H9 (cell line): ENCODE data around the gene RAF1. TPM values are rescaled to one million over a fixed set of nuclear protein-coding genes. Genes with fewer than 3 reads are reported as not detected.

Experiments
- DNase-seq: peaks from one replicate; pipeline ENCODE4 v3.0.0-alpha.2; 2017
- H2AFZ ChIP-seq: one replicate; pipeline ENCODE4 v1.6.1; 2013; ENCODE audit warnings: mild to moderate bottlenecking, low read length, control low read depth, moderate library complexity
- H2AK5ac ChIP-seq: 2 replicates; pipeline ENCODE4 v1.6.1; 2013; ENCODE audit warnings: low read length, control low read depth, mixed read lengths; ENCODE audit not compliant: insufficient read length
- H2BK120ac ChIP-seq: one replicate; pipeline ENCODE4 v1.6.1; 2013; ENCODE audit warnings: low read depth, mild to moderate bottlenecking, low read length, control low read depth, inconsistent platforms; ENCODE audit not compliant: poor library complexity, severe bottlenecking
- H2BK12ac ChIP-seq: 2 replicates; pipeline ENCODE4 v1.6.1; 2013; ENCODE audit warnings: low read length, control low read depth, mixed read lengths, low read depth; ENCODE audit not compliant: insufficient read length
- H2BK15ac ChIP-seq: 2 replicates; pipeline ENCODE4 v1.6.1; 2013; ENCODE audit warnings: low read depth, low read length, control low read depth
- H2BK20ac ChIP-seq: one replicate; pipeline ENCODE4 v1.6.1; 2013; ENCODE audit warnings: low read depth, mild to moderate bottlenecking, low read length, control low read depth, inconsistent platforms; ENCODE audit not compliant: poor library complexity, severe bottlenecking
- H2BK5ac ChIP-seq: 2 replicates; pipeline ENCODE4 v1.6.1; 2013; ENCODE audit warnings: low read length, control low read depth, mixed read lengths; ENCODE audit not compliant: insufficient read length
- H3K14ac ChIP-seq: 2 replicates; pipeline ENCODE4 v1.6.1; 2013; ENCODE audit warnings: low read length, control low read depth; ENCODE audit not compliant: insufficient read depth
- H3K18ac ChIP-seq: 2 replicates; pipeline ENCODE4 v1.6.1; 2013; ENCODE audit warnings: low read depth, mild to moderate bottlenecking, mixed read lengths, low read length, control low read depth; ENCODE audit not compliant: insufficient read length
- H3K23ac ChIP-seq: 2 replicates; pipeline ENCODE4 v1.6.1; 2013; ENCODE audit warnings: low read length, control low read depth, mixed read lengths, low read depth; ENCODE audit not compliant: insufficient read length
- H3K23me2 ChIP-seq: 2 replicates; pipeline ENCODE4 v1.6.1; 2013; ENCODE audit warnings: low read depth, mild to moderate bottlenecking, mixed read lengths, low read length, control low read depth; ENCODE audit not compliant: insufficient read length, poor library complexity, severe bottlenecking
- H3K27ac ChIP-seq: 2 replicates; pipeline ENCODE4 v1.5.1; 2013; ENCODE audit warnings: low read length, control low read depth, mixed read lengths, low read depth; ENCODE audit not compliant: insufficient read length
- H3K27me3 ChIP-seq: 2 replicates; pipeline ENCODE4 v1.6.1; 2013; ENCODE audit warnings: low read length, control low read depth, inconsistent platforms; ENCODE audit not compliant: insufficient read depth
- H3K4ac ChIP-seq: 2 replicates; pipeline ENCODE4 v1.6.1; 2013; ENCODE audit warnings: low read depth, mild to moderate bottlenecking, control low read depth, inconsistent platforms, low read length, moderate library complexity
- H3K4me1 ChIP-seq: 2 replicates; pipeline ENCODE4 v1.6.1; 2013; ENCODE audit warnings: low read length, control low read depth, inconsistent platforms; ENCODE audit not compliant: insufficient read depth
- H3K4me2 ChIP-seq: 2 replicates; pipeline ENCODE4 v1.6.1; 2013; ENCODE audit warnings: low read length, control low read depth, mixed read lengths; ENCODE audit not compliant: insufficient read length, insufficient read depth
- H3K56ac ChIP-seq: 2 replicates; pipeline ENCODE4 v1.6.1; 2013; ENCODE audit warnings: low read depth, mild to moderate bottlenecking, mixed read lengths, low read length, control low read depth; ENCODE audit not compliant: insufficient read length
- H3K79me1 ChIP-seq: 2 replicates; pipeline ENCODE4 v1.6.1; 2013; ENCODE audit warnings: low read depth, mild to moderate bottlenecking, moderate library complexity, low read length, control low read depth, inconsistent platforms; ENCODE audit not compliant: insufficient read depth, poor library complexity, severe bottlenecking
- H3K79me2 ChIP-seq: 2 replicates; pipeline ENCODE4 v1.6.1; 2013; ENCODE audit warnings: low read length, control low read depth, inconsistent platforms; ENCODE audit not compliant: insufficient read depth
- H3K9ac ChIP-seq: 2 replicates; pipeline ENCODE4 v1.6.1; 2013; ENCODE audit warnings: low read length, control low read depth, mixed read lengths; ENCODE audit not compliant: insufficient read length; ENCODE audit errors: extremely low read depth
- H3K9me3 ChIP-seq: one replicate; pipeline ENCODE4 v1.6.1; 2013; ENCODE audit warnings: low read depth, low read length, inconsistent platforms; ENCODE audit not compliant: control insufficient read depth
- H3T11ph ChIP-seq: one replicate; pipeline ENCODE4 v1.6.1; 2013; ENCODE audit warnings: mild to moderate bottlenecking, low read length, control low read depth, inconsistent platforms
- H4K20me1 ChIP-seq: one replicate; pipeline ENCODE4 v1.6.1; 2013; ENCODE audit not compliant: control insufficient read depth, insufficient read length, insufficient read depth
- H4K5ac ChIP-seq: 2 replicates; pipeline ENCODE4 v1.6.1; 2013; ENCODE audit warnings: low read depth, mild to moderate bottlenecking, mixed read lengths, low read length, control low read depth; ENCODE audit not compliant: insufficient read length
- H4K8ac ChIP-seq: replicated peaks from 2 replicates; pipeline ENCODE4 v1.6.1; 2013; ENCODE audit warnings: low read length, control low read depth, mixed read lengths, low read depth; ENCODE audit not compliant: insufficient read length
- H4K91ac ChIP-seq: 2 replicates; pipeline ENCODE4 v1.6.1; 2013; ENCODE audit warnings: low read depth, mild to moderate bottlenecking, moderate library complexity, mixed read lengths, low read length, control low read depth; ENCODE audit not compliant: insufficient read length
- H3K27ac Mint-ChIP-seq, 3 experiments: 2 replicates in 2 of 3; 3 replicates in 1 of 3; pipeline ENCODE4 v1.8.0; 2020 to 2021; ENCODE audit warnings: mixed read lengths in 3 of 3, mild to moderate bottlenecking in 1 of 3, moderate library complexity in 1 of 3
- H3K27me3 Mint-ChIP-seq: 2 replicates; pipeline ENCODE4 v1.8.0; 2021; ENCODE audit warnings: low read depth, mild to moderate bottlenecking, moderate library complexity, mixed read lengths
- H3K36me3 Mint-ChIP-seq, 3 experiments: 2 replicates in 2 of 3; 3 replicates in 1 of 3; pipeline ENCODE4 v1.8.0; 2020 to 2021; ENCODE audit warnings: low read depth in 3 of 3, mixed read lengths in 3 of 3; ENCODE audit not compliant: insufficient read depth in 1 of 3
- H3K4me1 Mint-ChIP-seq, 2 experiments: 2 replicates each; pipeline ENCODE4 v1.8.0; 2020; ENCODE audit warnings: mixed read lengths in 2 of 2
- H3K4me3 Mint-ChIP-seq, 2 experiments: 2 replicates in 1 of 2; 3 replicates in 1 of 2; pipeline ENCODE4 v1.8.0; 2020 to 2021; ENCODE audit warnings: mild to moderate bottlenecking in 2 of 2, mixed read lengths in 2 of 2, moderate library complexity in 1 of 2
- H3K9me3 Mint-ChIP-seq, 2 experiments: 2 replicates in 1 of 2; 3 replicates in 1 of 2; pipeline ENCODE4 v1.8.0; 2020; ENCODE audit warnings: mild to moderate bottlenecking in 2 of 2, mixed read lengths in 2 of 2, moderate library complexity in 1 of 2
- WGBS: extraction: QIAGEN DNeasy Blood & Tissue Kit; methylation state at CpG from one replicate; pipeline ENCODE4 v1.1.7; 2013; ENCODE audit warnings: missing lambda C conversion rate, low lambda C conversion rate, mixed read lengths; ENCODE audit not compliant: insufficient read length; ENCODE audit errors: extremely low coverage; 5-methylcytosine and 5-hydroxymethylcytosine counted together
- total RNA-seq: library from RNA; stranded (reverse); gene quantifications from 2 replicates; pipeline ENCODE4 v1.2.1, GENCODE V29; 2021
- TF ChIP-seq, protein P1 (sequence below): fragments of 200-600 bp; sonication (generic); conservative IDR thresholded peaks from 3 replicates; pipeline ENCODE4 v1.8.0; 2021; ENCODE audit warnings: antibody characterized with exemption, mild to moderate bottlenecking

RAF1 gene
- total RNA-seq, 1 experiment from 2014 or later, result 112 TPM

DNA sequence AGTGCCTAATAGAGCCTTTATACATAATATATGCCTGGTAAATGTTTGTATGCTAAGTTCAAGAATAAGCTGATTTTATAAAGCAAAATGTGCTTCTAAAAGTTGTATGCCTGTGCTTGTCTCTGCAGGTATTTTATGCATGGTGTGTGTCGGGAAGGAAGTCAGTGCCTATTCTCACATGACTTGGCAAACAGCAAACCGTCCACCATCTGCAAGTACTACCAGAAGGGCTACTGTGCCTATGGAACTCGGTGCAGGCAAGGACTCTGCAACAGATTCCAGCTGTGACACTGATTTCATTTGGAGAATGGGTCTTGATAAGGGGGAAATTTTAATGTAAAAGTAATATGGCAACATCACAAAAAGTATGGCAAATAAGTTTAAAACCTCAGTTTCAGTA is 95.2 kb downstream of the RAF1 start:
- Mint-ChIP-seq H3K9me3 (no peaks in the 10 kb centered on the region), H3K27me3 (no peaks in the 10 kb centered on the region), H3K27ac (peak overlapping the region in 1 of 3 experiments; percentile 57; a peak in 1 of 7 replicates), H3K4me1 (peaks cover 12% of the 10 kb centered on the region in 2 experiments), H3K36me3 (peaks cover 31 to 43% (median 42%) of the 10 kb centered on the region in 3 experiments; a peak in 6 of 7 replicates), H3K4me3 (no peak overlapping the region)
- H3K23me2 ChIP-seq, result no peaks in the 10 kb centered on the region
- H4K20me1 ChIP-seq, result no peaks in the 10 kb centered on the region
- no peak overlapping the region for H4K91ac ChIP-seq
- H3K79me1 ChIP-seq, result peaks cover 6% of the 10 kb centered on the region
- H3K23ac ChIP-seq, result no peak overlapping the region
- no peak overlapping the region for H2BK15ac ChIP-seq
- no peak overlapping the region for H3K18ac ChIP-seq
- WGBS, result no CpG with 5 or more reads among the region's 3 CpGs
- no peak overlapping the region for H3T11ph ChIP-seq
- H3K4ac ChIP-seq, result no peak overlapping the region
- no peak overlapping the region for H3K9ac ChIP-seq
- H2AK5ac ChIP-seq, result no peak overlapping the region
- no peak overlapping the region for H2BK5ac ChIP-seq
- H2BK120ac ChIP-seq, result no peak overlapping the region
- peaks cover 14% of the 10 kb centered on the region; the same call in 1 of the 2 replicates for H3K79me2 ChIP-seq
- no peak overlapping the region for H2BK12ac ChIP-seq
- H3K27ac ChIP-seq, result no peak overlapping the region
- no peak overlapping the region for H4K5ac ChIP-seq
- H3K14ac ChIP-seq, result no peak overlapping the region
- H3K4me2 ChIP-seq, result no peak overlapping the region
- TF ChIP-seq, protein P1, sequence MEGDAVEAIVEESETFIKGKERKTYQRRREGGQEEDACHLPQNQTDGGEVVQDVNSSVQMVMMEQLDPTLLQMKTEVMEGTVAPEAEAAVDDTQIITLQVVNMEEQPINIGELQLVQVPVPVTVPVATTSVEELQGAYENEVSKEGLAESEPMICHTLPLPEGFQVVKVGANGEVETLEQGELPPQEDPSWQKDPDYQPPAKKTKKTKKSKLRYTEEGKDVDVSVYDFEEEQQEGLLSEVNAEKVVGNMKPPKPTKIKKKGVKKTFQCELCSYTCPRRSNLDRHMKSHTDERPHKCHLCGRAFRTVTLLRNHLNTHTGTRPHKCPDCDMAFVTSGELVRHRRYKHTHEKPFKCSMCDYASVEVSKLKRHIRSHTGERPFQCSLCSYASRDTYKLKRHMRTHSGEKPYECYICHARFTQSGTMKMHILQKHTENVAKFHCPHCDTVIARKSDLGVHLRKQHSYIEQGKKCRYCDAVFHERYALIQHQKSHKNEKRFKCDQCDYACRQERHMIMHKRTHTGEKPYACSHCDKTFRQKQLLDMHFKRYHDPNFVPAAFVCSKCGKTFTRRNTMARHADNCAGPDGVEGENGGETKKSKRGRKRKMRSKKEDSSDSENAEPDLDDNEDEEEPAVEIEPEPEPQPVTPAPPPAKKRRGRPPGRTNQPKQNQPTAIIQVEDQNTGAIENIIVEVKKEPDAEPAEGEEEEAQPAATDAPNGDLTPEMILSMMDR, result no peak
- H2AFZ ChIP-seq, result no peak overlapping the region
- no peak overlapping the region for H4K8ac ChIP-seq
- no peaks in the 10 kb centered on the region for H3K4me1 ChIP-seq
- no peak overlapping the region for H2BK20ac ChIP-seq
- no peak for DNase-seq
- no peak overlapping the region for H3K56ac ChIP-seq
- H3K9me3 ChIP-seq, result no peaks in the 10 kb centered on the region
- H3K27me3 ChIP-seq, result no peaks in the 10 kb centered on the region
